Activated CD8-positive, alpha-beta memory T cell treated with anti-CD3 and anti-CD28 coated beads for 36 hours (primary cell): Measurements from ENCODE around the gene AGAP4. TPM values are rescaled to one million over a fixed set of nuclear protein-coding genes. Genes with fewer than 3 reads are reported as not detected.
"Not testable (repeated sequence)": the region's sequence is repeated elsewhere in the genome, so short reads cannot be mapped to it uniquely, and the experiment has no call there.

ENCODE experiments used
- CTCF ChIA-PET: fragments of 350-600 bp; sonication (Branson Sonifier 250); formaldehyde crosslinking; loops from one replicate; lab custom pipeline; 2021; ENCODE audit warnings: antibody characterized with exemption; lab: Charles Lee
- POLR2A ChIA-PET: fragments of 350-600 bp; sonication (Branson Sonifier 250); formaldehyde crosslinking; loops from one replicate; lab custom pipeline; 2021; ENCODE audit warnings: antibody characterized with exemption; lab: Charles Lee
- total RNA-seq, 2 experiments: library from RNA; stranded (reverse); gene quantifications; one replicate each; pipeline ENCODE4 v1.2.3, GENCODE V29; 2021

Gene AGAP4
- total RNA-seq, 2 experiments from 2014 or later = 13.5 to 14.9 TPM

DNA sequence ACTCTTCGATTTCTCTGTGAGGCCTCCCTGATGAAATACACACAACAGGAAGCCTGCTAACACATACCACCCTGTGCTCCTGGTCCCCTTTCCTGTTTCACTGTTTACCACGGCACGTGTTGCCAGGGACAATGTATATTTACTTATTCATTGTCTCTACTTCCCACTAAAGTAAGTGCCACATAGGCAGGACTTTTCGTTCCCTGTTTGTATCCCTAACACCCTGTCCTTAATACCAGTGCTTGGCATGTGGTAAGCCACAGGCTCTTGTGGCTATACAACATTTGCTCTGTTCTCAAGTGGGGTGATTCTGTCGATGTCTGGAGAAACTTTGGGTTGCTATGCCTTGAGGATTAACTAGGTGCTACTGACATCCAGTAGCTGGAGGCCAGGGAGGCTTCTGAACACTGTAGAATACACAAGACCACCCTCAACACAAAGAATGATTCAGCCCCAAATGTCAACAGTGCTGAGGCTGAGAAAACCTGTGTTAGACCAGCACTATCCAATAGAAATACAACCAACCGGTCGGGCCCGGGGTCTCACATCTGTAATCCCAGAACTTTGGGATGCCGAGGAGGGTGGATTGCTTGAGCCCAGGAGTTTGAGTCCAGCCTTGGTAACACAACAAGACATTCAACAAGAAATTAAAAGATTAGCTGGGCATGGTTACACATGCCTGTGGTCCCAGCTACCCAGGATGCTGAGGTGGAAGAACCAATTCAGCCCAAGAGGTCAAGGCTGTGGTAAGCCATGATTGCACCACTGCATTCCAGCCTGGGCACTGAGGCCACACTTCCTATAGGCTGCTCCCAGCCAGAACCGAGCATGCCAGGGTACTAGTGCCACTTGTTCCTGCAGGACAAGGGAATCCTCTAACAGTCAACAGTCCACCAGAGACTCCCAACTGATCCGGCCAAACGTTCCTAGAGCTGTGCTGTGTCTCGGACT is 44.0 kb downstream of the AGAP4 start:
- CTCF ChIA-PET, POLR2A ChIA-PET: not testable (repeated sequence)

DNA sequence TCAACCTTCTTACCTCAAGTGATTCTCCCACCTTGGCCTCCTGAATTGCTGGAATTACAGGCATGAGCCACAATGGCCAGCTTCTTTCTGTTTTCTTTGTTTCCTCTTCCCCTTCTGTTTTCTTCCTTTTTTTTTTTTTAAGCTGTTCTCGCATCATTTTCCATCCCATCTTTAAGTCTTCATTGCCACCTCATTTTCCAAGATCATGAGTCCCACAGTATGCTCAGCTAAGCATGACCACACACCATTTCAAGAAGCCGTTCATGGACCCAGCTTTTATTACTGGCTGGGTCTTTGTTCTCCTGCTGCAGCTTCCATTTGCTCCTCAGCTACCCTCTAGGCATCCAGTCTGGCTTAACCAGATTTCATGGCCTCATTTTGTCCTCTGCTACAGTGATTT is 52.5 kb downstream of the AGAP4 start:
- CTCF ChIA-PET, POLR2A ChIA-PET: not testable (repeated sequence)

DNA sequence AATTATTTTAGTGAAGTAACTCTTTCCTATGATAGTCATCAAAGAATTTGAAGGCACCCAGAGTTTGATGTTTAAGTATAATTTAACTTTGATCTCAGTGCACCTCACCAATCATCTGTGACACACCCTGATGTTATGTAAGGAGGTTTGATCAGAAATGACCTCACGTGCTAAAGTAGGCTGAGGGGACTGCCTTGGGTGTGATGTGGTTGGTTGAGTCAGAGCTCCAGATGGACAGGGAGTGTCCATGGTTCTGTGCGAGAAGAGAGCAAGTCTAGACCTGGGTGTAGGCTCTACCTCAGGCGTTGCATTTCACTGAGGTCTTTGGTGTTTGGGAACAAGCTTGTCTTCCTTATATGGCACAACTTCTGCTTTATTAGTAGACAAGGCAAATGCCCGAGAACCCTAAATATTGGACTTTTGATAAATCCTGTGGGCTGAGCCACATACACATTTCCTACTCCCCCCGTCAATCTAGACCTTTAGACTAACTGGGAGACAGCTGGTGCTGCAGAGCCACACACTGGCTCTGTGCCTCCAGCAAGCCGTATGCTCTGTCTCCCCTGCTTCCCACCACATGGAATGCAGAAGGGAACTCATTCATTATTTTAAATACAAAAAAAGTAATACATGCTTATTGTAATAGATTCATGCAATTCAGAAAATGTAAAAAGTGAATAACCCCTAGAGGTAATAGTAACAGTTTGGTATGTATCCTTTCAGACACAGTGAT is 56.4 kb downstream of the AGAP4 start:
- CTCF ChIA-PET, POLR2A ChIA-PET: not testable (repeated sequence)

DNA sequence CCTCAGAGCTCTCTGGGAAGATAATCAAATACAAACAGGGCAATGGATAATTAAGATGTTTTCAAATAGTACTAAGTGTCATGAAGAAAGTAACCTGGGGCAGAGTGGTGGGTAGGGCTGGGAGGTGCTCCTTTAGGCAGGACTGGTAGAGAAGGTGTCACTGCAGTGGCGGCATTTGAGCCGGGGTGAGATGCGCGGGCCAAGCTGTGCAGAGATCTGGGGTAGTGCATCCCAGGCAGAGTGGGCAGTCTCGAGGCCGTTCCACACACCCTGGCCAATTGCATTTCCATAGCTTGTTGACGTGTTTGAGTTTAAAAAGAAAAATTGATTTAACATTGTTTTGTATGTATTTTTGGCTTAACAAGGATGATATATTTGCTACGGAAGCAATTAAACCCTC is 57.3 kb downstream of the AGAP4 start:
- CTCF ChIA-PET, POLR2A ChIA-PET: not testable (repeated sequence)

DNA sequence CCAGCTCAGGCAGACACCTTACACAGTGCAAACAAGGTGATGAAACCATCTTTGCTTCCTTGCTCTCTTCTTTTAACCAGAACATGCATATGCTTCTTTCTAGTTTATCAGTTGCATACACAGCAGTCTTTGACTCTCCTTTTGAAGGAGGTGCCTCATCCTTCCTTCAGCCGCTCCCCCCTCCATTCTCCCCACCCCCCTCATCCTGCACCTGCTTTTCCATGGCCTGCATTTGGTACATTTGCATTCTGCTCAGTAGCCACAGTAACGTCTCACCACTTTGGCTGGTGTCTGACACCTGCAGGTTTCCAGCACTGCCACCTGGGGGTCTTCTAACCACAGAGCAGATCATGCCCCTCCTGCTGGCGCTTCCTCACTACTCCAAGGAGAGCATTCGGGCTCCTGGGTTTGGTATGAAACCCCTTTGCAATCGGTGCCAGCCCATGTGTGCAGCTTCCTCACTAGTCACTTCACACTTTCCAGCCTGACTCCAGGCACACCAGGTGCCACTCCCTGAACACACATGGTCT is 60.0 kb downstream of the AGAP4 start:
- POLR2A ChIA-PET, CTCF ChIA-PET: not testable (repeated sequence)

DNA sequence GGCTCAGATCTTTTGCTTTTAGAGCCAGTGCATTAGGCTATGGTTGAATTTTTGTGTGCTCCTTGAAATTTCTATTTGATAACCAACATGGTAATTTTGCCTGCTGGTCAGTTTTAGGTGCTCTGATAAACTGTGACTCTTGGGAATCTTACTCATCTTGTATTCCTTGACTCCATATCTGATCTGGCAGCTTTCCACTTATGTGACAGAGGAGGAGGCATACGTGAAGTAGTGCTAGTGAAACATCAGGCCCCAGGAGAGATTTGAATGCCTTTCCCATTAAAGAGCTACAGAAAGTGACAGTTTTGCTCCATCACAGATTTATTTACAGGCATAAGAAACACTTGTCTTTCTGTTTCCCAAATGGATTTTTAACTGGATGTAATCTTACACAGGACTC is 61.1 kb downstream of the AGAP4 start:
- POLR2A ChIA-PET, CTCF ChIA-PET: not testable (repeated sequence)

Other genes starting within 250 kb of the AGAP4 start
- 10 to 100 TPM; 10.5 to 12.3 TPM for gene ZFAND4, start 174.7 kb downstream of the AGAP4 start, total RNA-seq
- gene WASHC2C, start 120.2 kb downstream of the AGAP4 start, total RNA-seq = 10 to 100 TPM; 21.9 to 23.4 TPM
- gene TIMM23, start 125.0 kb upstream of the AGAP4 start, total RNA-seq = 100 to 1,000 TPM; 103 to 108 TPM
- 10 to 100 TPM; 94.1 to 96.2 TPM for gene NCOA4, start 183.1 kb upstream of the AGAP4 start, total RNA-seq
- not detected for gene MSMB, start 198.8 kb upstream of the AGAP4 start, total RNA-seq